ENCODE results near the gene NLGN1. TPM values are rescaled to one million over a fixed set of nuclear protein-coding genes. Genes with fewer than 3 reads are reported as not detected.

NLGN1 gene
- total and polyA plus RNA-seq, 9 of the 15 experiments (the other 6 are each of a cell fraction or from before 2014, with no cell fraction given): under 0.01 to 0.01 TPM; not detected in 7

GRCh38 chr3:174089592-174089991 is 692.0 kb downstream of the NLGN1 start:
- no peaks in the 10 kb centered on the region; the same call in 1 of the 2 replicates for H3K9me3 ChIP-seq (replicated peaks; ENCODE audit: control insufficient read depth, insufficient read depth, low read depth, low read length)
- H3K9me1 ChIP-seq (ENCODE audit: control insufficient read depth, insufficient read depth, low read length): no peaks in the 10 kb centered on the region
- no peak overlapping the region for H3K4me3 ChIP-seq
- DNase-seq (ENCODE audit: extremely low read depth in 1 of 4, low spot score in 3 of 4) (no peak), ATAC-seq (no peak), FAIRE-seq (no peak)
- H3K36me3 ChIP-seq (ENCODE audit: control insufficient read depth, insufficient read depth, low read length): no peaks in the 10 kb centered on the region
- H3K79me2 ChIP-seq (ENCODE audit: control insufficient read depth, insufficient read depth, low read length): no peaks in the 10 kb centered on the region
- in situ Hi-C loops (cut with MboI) (no loop called here), intact Hi-C loops (cut with micrococcal nuclease) (no loop called here)
- H3K27ac ChIP-seq (ENCODE audit: extremely low read depth, low read depth, low read length): no peak overlapping the region
- TF ChIP-seq HDGF (IDR thresholded peaks at IDR 0.05) (no peak), MYNN (IDR thresholded peaks at IDR 0.05) (no peak), MYNN (CRISPR knock-in tag; IDR thresholded peaks at IDR 0.05) (no peak), PML (IDR thresholded peaks at IDR 0.05; ENCODE audit: low read length) (no peak), SAP30 (IDR thresholded peaks at IDR 0.05; ENCODE audit: borderline replicate concordance, insufficient read depth, low read depth, low read length, poor library complexity, severe bottlenecking) (no peak), USF1 (CRISPR knock-in tag; IDR thresholded peaks at IDR 0.05) (no peak), SIN3A (IDR thresholded peaks at IDR 0.05; ENCODE audit: borderline replicate concordance in 2 of 2, control insufficient read depth in 1 of 2, low read depth in 2 of 2, low read length in 2 of 2) (no peak), NFIX (CRISPR knock-in tag; IDR thresholded peaks at IDR 0.05; ENCODE audit: low read depth) (no peak), NKRF (IDR thresholded peaks at IDR 0.05; ENCODE audit: borderline replicate concordance) (no peak), POLR2A (conservative IDR thresholded peaks at IDR 0.05) (no peak), HMG20B (CRISPR knock-in tag; IDR thresholded peaks at IDR 0.05) (no peak), ZFP36 (IDR thresholded peaks at IDR 0.05; ENCODE audit: low read depth, low read length, partially characterized antibody) (no peak), FOS (IDR thresholded peaks at IDR 0.05; ENCODE audit: extremely low read depth, insufficient read length) (no peak), ZNF354B (CRISPR knock-in tag; IDR thresholded peaks at IDR 0.05) (no peak), ATF7 (IDR thresholded peaks at IDR 0.05) (no peak), HBP1 (CRISPR knock-in tag; IDR thresholded peaks at IDR 0.05) (no peak), MCM7 (IDR thresholded peaks at IDR 0.05) (no peak), ZNF143 (CRISPR knock-in tag; IDR thresholded peaks at IDR 0.05) (no peak), ZNF121 (CRISPR knock-in tag; conservative IDR thresholded peaks at IDR 0.05) (no peak), BRD4 (IDR thresholded peaks at IDR 0.05) (no peak), NFATC3 (IDR thresholded peaks at IDR 0.05) (no peak)
- POLR2A ChIA-PET: no interaction called here
- no peaks in the 10 kb centered on the region for H4K20me1 ChIP-seq (replicated peaks; ENCODE audit: control insufficient read depth, insufficient read depth, low read length)
- H3K27me3 ChIP-seq (ENCODE audit: control insufficient read depth in 2 of 2, insufficient read depth in 2 of 2, low read length in 2 of 2): no peaks in the 10 kb centered on the region
- no peaks in the 10 kb centered on the region for H3K4me1 ChIP-seq (replicated peaks in 1 of 2; ENCODE audit: control insufficient read depth in 2 of 2, insufficient read depth in 2 of 2, low read length in 2 of 2)
- no peak overlapping the region for H3K4me2 ChIP-seq (ENCODE audit: insufficient read depth, low read length)
- no peak overlapping the region for H3K9ac ChIP-seq (ENCODE audit: insufficient read depth in 1 of 2, low read depth in 2 of 2, low read length in 2 of 2)
- 0% methylated on average over 2 of the region's 2 CpGs for WGBS (ENCODE audit: insufficient coverage, low coverage, missing lambda C conversion rate)
- no peak overlapping the region for H2AFZ ChIP-seq (ENCODE audit: low read depth, low read length)
- CTCF ChIA-PET (ENCODE audit: low intra/inter-chr PET ratio): no interaction called here
- no TSS peak for BruUV-seq (replicated peaks)
